GM23338 (cell line): ENCODE data around the gene TRPC4. TPM values are rescaled to one million over a fixed set of nuclear protein-coding genes. Genes with fewer than 3 reads are reported as not detected.

Source experiments
- ATAC-seq: fragments of 200-7000 bp; cut with Tn5 transposase; 3 replicates; pipeline ENCODE4 v1.9.1; 2020
- DNase-seq: peaks from one replicate; pipeline ENCODE4 v3.0.0-alpha.2; 2015; ENCODE audit warnings: low spot score
- H2AFZ ChIP-seq: fragments of 200-600 bp; sonication (generic); 2 replicates; pipeline ENCODE4 v1.8.0; 2016; ENCODE audit warnings: antibody characterized with exemption, mild to moderate bottlenecking, moderate library complexity
- H3F3A ChIP-seq: fragments of 200-600 bp; sonication (generic); replicated peaks from 2 replicates; pipeline ENCODE4 v1.8.0; 2017; ENCODE audit warnings: antibody characterized with exemption, mixed run types, low read depth
- H3K27ac ChIP-seq: fragments of 200-600 bp; sonication (generic); 2 replicates; pipeline ENCODE4 v1.6.1; 2016; ENCODE audit warnings: low read depth
- H3K27me3 ChIP-seq: fragments of 200-600 bp; sonication (generic); 2 replicates; pipeline ENCODE4 v1.8.0; 2016; ENCODE audit warnings: mild to moderate bottlenecking, mixed run types, moderate library complexity; ENCODE audit not compliant: insufficient read depth
- H3K36me3 ChIP-seq: fragments of 200-600 bp; sonication (generic); 2 replicates; pipeline ENCODE4 v1.8.0; 2016; ENCODE audit warnings: mild to moderate bottlenecking; ENCODE audit not compliant: insufficient read depth
- H3K4me1 ChIP-seq: fragments of 200-600 bp; sonication (generic); 2 replicates; pipeline ENCODE4 v1.8.0; 2016; ENCODE audit warnings: mild to moderate bottlenecking, moderate library complexity; ENCODE audit not compliant: insufficient read depth
- H3K4me2 ChIP-seq: fragments of 200-600 bp; sonication (generic); 2 replicates; pipeline ENCODE4 v1.7.1; 2017; ENCODE audit warnings: mixed run types
- H3K4me3 ChIP-seq: fragments of 200-600 bp; sonication (generic); 2 replicates; pipeline ENCODE4 v1.6.1; 2016; ENCODE audit warnings: mixed run types
- H3K79me2 ChIP-seq: fragments of 200-600 bp; sonication (generic); replicated peaks from 2 replicates; pipeline ENCODE4 v1.8.0; 2017; ENCODE audit warnings: mild to moderate bottlenecking; ENCODE audit not compliant: insufficient read depth
- H3K9me2 ChIP-seq: fragments of 200-600 bp; sonication (generic); 2 replicates; pipeline ENCODE4 v1.8.0; 2017; ENCODE audit not compliant: insufficient read depth
- H4K20me1 ChIP-seq: fragments of 200-600 bp; sonication (generic); replicated peaks from 2 replicates; pipeline ENCODE4 v1.8.0; 2017; ENCODE audit warnings: mild to moderate bottlenecking; ENCODE audit not compliant: insufficient read depth
- H3K27ac Mint-ChIP-seq: 2 replicates; pipeline ENCODE4 v1.8.0; 2020; ENCODE audit warnings: inconsistent platforms, mild to moderate bottlenecking, moderate library complexity, mixed read lengths
- H3K27me3 Mint-ChIP-seq: 3 replicates; pipeline ENCODE4 v1.8.0; 2022; ENCODE audit warnings: low read depth, mild to moderate bottlenecking, moderate library complexity, mixed read lengths, inconsistent platforms; ENCODE audit not compliant: insufficient read depth, poor library complexity
- H3K36me3 Mint-ChIP-seq: 3 replicates; pipeline ENCODE4 v1.8.0; 2021; ENCODE audit warnings: low read depth, mild to moderate bottlenecking, inconsistent platforms, moderate library complexity, mixed read lengths
- H3K4me1 Mint-ChIP-seq: 3 replicates; pipeline ENCODE4 v1.8.0; 2020; ENCODE audit warnings: mild to moderate bottlenecking, inconsistent platforms, mixed read lengths
- H3K4me3 Mint-ChIP-seq: 3 replicates; pipeline ENCODE4 v1.8.0; 2021; ENCODE audit warnings: moderate library complexity, mild to moderate bottlenecking, inconsistent platforms, mixed read lengths
- H3K9me3 Mint-ChIP-seq: 3 replicates; pipeline ENCODE4 v1.8.0; 2020; ENCODE audit warnings: moderate library complexity, mild to moderate bottlenecking, inconsistent platforms, mixed read lengths
- CREB1 ChIP-seq: fragments of 250-450 bp; sonication (Bioruptor Pico); IDR thresholded peaks from 2 replicates; pipeline ENCODE4 v1.5.0; 2020; ENCODE audit warnings: low read depth, mild to moderate bottlenecking, moderate library complexity
- CTCF ChIP-seq, 2 experiments: fragments of 200-600 bp in 1 of 2; sonication (generic) in 1 of 2; conservative IDR thresholded peaks; 2 replicates each; pipeline versions ENCODE4 v1.5.1 to v1.6.1; 2016 to 2017; ENCODE audit warnings: antibody characterized with exemption in 2 of 2, low read depth in 2 of 2, mild to moderate bottlenecking in 2 of 2, moderate library complexity in 1 of 2
- ETS1 ChIP-seq: IDR thresholded peaks from 2 replicates; pipeline ENCODE4 v1.6.1; 2016; ENCODE audit warnings: antibody characterized with exemption
- EZH2 ChIP-seq: fragments of 200-600 bp; sonication (generic); IDR thresholded peaks from one replicate; pipeline ENCODE4 v1.8.0; 2017; ENCODE audit warnings: antibody characterized with exemption, mild to moderate bottlenecking, low read depth; ENCODE audit not compliant: unreplicated experiment
- EZH2phosphoT487 ChIP-seq: fragments of 200-600 bp; sonication (generic); IDR thresholded peaks from one replicate; pipeline ENCODE4 v1.8.1; 2018; ENCODE audit warnings: antibody characterized with exemption; ENCODE audit not compliant: unreplicated experiment
- JUNB ChIP-seq: IDR thresholded peaks from one replicate; pipeline ENCODE4 v1.6.1; 2016; ENCODE audit warnings: antibody characterized with exemption; ENCODE audit not compliant: unreplicated experiment
- NANOG ChIP-seq: IDR thresholded peaks from 2 replicates; pipeline ENCODE4 v1.6.1; 2016; ENCODE audit warnings: antibody characterized with exemption, borderline replicate concordance
- POLR2AphosphoS5 ChIP-seq: IDR thresholded peaks from 2 replicates; pipeline ENCODE4 v1.6.1; 2016; ENCODE audit warnings: antibody characterized with exemption, low read depth
- REST ChIP-seq: IDR thresholded peaks from one replicate; pipeline ENCODE4 v1.6.1; 2018; ENCODE audit warnings: antibody characterized with exemption; ENCODE audit not compliant: unreplicated experiment
- STAT1 ChIP-seq: IDR thresholded peaks from one replicate; pipeline ENCODE4 v1.6.1; 2016; ENCODE audit warnings: antibody characterized with exemption; ENCODE audit not compliant: unreplicated experiment
- ZNF114 ChIP-seq: fragments of 250-450 bp; sonication (Bioruptor Pico); IDR thresholded peaks from 2 replicates; pipeline ENCODE4 v1.5.0; 2020; ENCODE audit warnings: mild to moderate bottlenecking, moderate library complexity
- ZNF331 ChIP-seq: fragments of 250-450 bp; sonication (Bioruptor Pico); IDR thresholded peaks from 2 replicates; pipeline ENCODE4 v1.5.0; 2020; ENCODE audit warnings: low read depth, mild to moderate bottlenecking, moderate library complexity
- ZNF462 ChIP-seq: fragments of 250-450 bp; sonication (Bioruptor Pico); IDR thresholded peaks from 2 replicates; pipeline ENCODE4 v1.5.0; 2020; ENCODE audit warnings: mild to moderate bottlenecking, moderate library complexity
- polyA plus RNA-seq: library from polyadenylated mRNA; unstranded; fragments of >200 nt; fragmentation: Nextera tagmentation; extraction: Ambion mirVana; gene quantifications from 2 replicates; pipeline ENCODE4 v1.2.1, GENCODE V29; 2016
- total RNA-seq: library from RNA; depleted of rRNA; stranded (reverse); fragments of >200 nt; shearing (Covaris generic); gene quantifications from 2 replicates; pipeline ENCODE4 v1.2.3, GENCODE V29; 2014

The TRPC4 gene
- total and polyA plus RNA-seq, 2 experiments from 2014 or later: 1.1 to 2.1 TPM

- TF ChIP-seq JUNB: no peak
- no peak for TF ChIP-seq STAT1
- TF ChIP-seq NANOG: no peak
- TF ChIP-seq EZH2phosphoT487: no peak
These were observed 36.2 kb downstream of the TRPC4 start (continued) for GRCh38 chr13:37833411-37833810.

GRCh38 chr13:37816276-37816675 lies 53.3 kb downstream of the TRPC4 start:
- Histone ChIP-seq H3K79me2 (no peaks in the 10 kb centered on the region), H3K4me1 (no peaks in the 10 kb centered on the region), H3F3A (no peaks in the 10 kb centered on the region), H4K20me1 (no peaks in the 10 kb centered on the region), H3K4me3 (no peak overlapping the region), H3K27ac (no peak overlapping the region), H2AFZ (no peak overlapping the region), H3K36me3 (no peaks in the 10 kb centered on the region), H3K9me2 (no peaks in the 10 kb centered on the region), H3K27me3 (no peaks in the 10 kb centered on the region), H3K4me2 (no peak overlapping the region)
- no peaks in the 10 kb centered on the region for H3K27me3 Mint-ChIP-seq
- no peaks in the 10 kb centered on the region; the same call in 2 of the 3 replicates for H3K36me3 Mint-ChIP-seq
- ATAC-seq: no peak
- TF ChIP-seq CTCF (conservative IDR thresholded peaks at IDR 0.05; ENCODE audit: low read depth in 2 of 2): no peak
- no peak for TF ChIP-seq CREB1
- TF ChIP-seq ZNF331 (CRISPR knock-in tag): no peak
- no peak for TF ChIP-seq ETS1
- no peak for TF ChIP-seq POLR2AphosphoS5
- TF ChIP-seq NANOG: no peak
- no peak for TF ChIP-seq ZNF114 (CRISPR knock-in tag)
- no peak for TF ChIP-seq ZNF462
- no peak for TF ChIP-seq REST
- no peak for TF ChIP-seq EZH2
- TF ChIP-seq EZH2phosphoT487: no peak
- no peak for TF ChIP-seq STAT1
- no peak for TF ChIP-seq JUNB
- H3K4me3 Mint-ChIP-seq: no peak overlapping the region
- H3K9me3 Mint-ChIP-seq: peaks cover 36% of the 10 kb centered on the region
- no peak for DNase-seq
- H3K27ac Mint-ChIP-seq: no peak overlapping the region
- no peaks in the 10 kb centered on the region for H3K4me1 Mint-ChIP-seq
